Activated CD8-positive, alpha-beta memory T cell treated with anti-CD3 and anti-CD28 coated beads, Interleukin-2, amount 50 U/mL, for 24 hours (primary cell): ENCODE data around the gene SLC25A44.
"Not testable (repeated sequence)": the region's sequence is repeated elsewhere in the genome, so short reads cannot be mapped to it uniquely, and the experiment has no call there.

ENCODE experiments used
- DNase-seq: peaks from one replicate; pipeline ENCODE4 v3.0.0-alpha.2; 2020; ENCODE audit errors: extremely low read depth

SLC25A44 gene

GRCh38 chr1:156204686-156205085 lies 10.8 kb downstream of the SLC25A44 start:
- DNase-seq = no peak

- DNase-seq = no peak
Observed at GRCh38 chr1:156211243-156211642, 17.3 kb downstream of the SLC25A44 start.

GRCh38 chr1:156212130-156212529 lies 18.2 kb downstream of the SLC25A44 start:
- no peak for DNase-seq

- DNase-seq = peak; percentile 90
Observed at GRCh38 chr1:156212833-156213643, 19.1 kb downstream of the SLC25A44 start, which contains the start of gene PMF1. TSS of gene PMF1 (plus strand) at chr1:156213007. CDS start at chr1:156213016, 9 bp downstream.

GRCh38 chr1:156213644-156213966 lies 19.7 kb downstream of the SLC25A44 start:
- DNase-seq = no peak

GRCh38 chr1:156214024-156214748 lies 20.3 kb downstream of the SLC25A44 start:
- DNase-seq = no peak

- not testable (repeated sequence) for DNase-seq
Observed at GRCh38 chr1:156216361-156217086, 22.6 kb downstream of the SLC25A44 start.

GRCh38 chr1:156217871-156218270 lies 24.0 kb downstream of the SLC25A44 start:
- DNase-seq = no peak

- DNase-seq = no peak
Observed at GRCh38 chr1:156220226-156220625, 26.3 kb downstream of the SLC25A44 start.

- no peak for DNase-seq
Observed at GRCh38 chr1:156221986-156222692, 28.2 kb downstream of the SLC25A44 start.

GRCh38 chr1:156225677-156226014 lies 31.7 kb downstream of the SLC25A44 start:
- DNase-seq = no peak

GRCh38 chr1:156226116-156226538 lies 32.2 kb downstream of the SLC25A44 start:
- no peak for DNase-seq

- DNase-seq = no peak
Observed at GRCh38 chr1:156226782-156227181, 32.9 kb downstream of the SLC25A44 start.

- no peak for DNase-seq
Observed at GRCh38 chr1:156228501-156228900, 34.6 kb downstream of the SLC25A44 start.

GRCh38 chr1:156229809-156230472 lies 36.0 kb downstream of the SLC25A44 start:
- DNase-seq = no peak

GRCh38 chr1:156230473-156230837 lies 36.6 kb downstream of the SLC25A44 start:
- DNase-seq = no peak

- DNase-seq = no peak
Observed at GRCh38 chr1:156232201-156232894, 38.4 kb downstream of the SLC25A44 start.

GRCh38 chr1:156233426-156234127 lies 39.7 kb downstream of the SLC25A44 start:
- DNase-seq = no peak

GRCh38 chr1:156236164-156236563 lies 42.3 kb downstream of the SLC25A44 start:
- DNase-seq = no peak

GRCh38 chr1:156238248-156238647 lies 44.3 kb downstream of the SLC25A44 start:
- no peak for DNase-seq
